ENCODE measurements around the gene FXYD1. TPM values are rescaled to one million over a fixed set of nuclear protein-coding genes. Genes with fewer than 3 reads are reported as not detected.

Gene FXYD1
- total and polyA plus RNA-seq, 2 experiments from 2014 or later, result 0.43 to 1.2 TPM

DNA sequence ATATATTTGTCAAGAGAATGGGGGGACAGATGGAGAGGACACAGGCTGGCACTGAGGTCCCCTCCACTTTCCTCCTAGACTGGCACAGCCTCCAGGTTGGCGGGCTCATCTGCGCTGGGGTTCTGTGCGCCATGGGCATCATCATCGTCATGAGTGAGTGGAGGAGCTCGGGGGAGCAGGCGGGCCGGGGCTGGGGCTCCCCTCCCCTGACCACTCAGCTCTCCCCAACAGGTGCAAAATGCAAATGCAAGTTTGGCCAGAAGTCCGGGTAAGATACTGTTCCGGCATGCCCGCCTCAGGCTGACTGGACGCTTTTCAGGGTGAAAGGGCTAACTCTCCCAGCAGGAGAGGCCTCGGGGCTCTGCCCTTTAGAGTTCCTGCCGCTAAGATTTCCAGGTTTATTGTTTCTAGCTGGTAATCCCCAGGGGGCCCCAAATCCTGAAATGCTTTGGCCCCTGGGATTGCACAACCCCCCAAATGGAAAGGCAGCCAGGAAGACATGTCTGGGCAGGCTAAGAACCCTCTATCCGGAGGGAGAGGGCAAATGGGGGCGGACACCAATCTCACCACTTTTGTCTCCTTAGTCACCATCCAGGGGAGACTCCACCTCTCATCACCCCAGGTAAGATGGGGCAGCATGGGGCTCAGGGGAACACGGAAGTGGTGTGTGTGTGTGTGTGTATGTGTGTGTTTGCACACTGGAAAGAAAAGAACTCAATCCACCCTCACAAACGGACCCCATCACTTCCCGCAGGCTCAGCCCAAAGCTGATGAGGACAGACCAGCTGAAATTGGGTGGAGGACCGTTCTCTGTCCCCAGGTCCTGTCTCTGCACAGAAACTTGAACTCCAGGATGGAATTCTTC is 15.7 kb upstream of the FXYD1 start:
- Histone ChIP-seq H2AFZ (peak overlapping the region; percentile 88), H3K4me1 (ENCODE audit: insufficient read depth) (peaks cover 20% of the 10 kb centered on the region), H3K9me2 (ENCODE audit: insufficient read depth) (no peaks in the 10 kb centered on the region), H3K9me3 (ENCODE audit: low read depth) (no peaks in the 10 kb centered on the region), H3K4me2 (ENCODE audit: unreplicated experiment) (peak overlapping the region; percentile 79), H3K79me2 (ENCODE audit: insufficient read depth) (no peaks in the 10 kb centered on the region), H3K36me3 (ENCODE audit: low read depth) (no peaks in the 10 kb centered on the region), H3K9ac (no peak overlapping the region), H3K27me3 (replicated peaks; ENCODE audit: insufficient read depth) (no peaks in the 10 kb centered on the region), H3K4me3 (no peak overlapping the region; the same call in 1 of the 2 replicates), H3F3A (ENCODE audit: insufficient read depth) (no peaks in the 10 kb centered on the region), H4K20me1 (ENCODE audit: insufficient read depth) (no peaks in the 10 kb centered on the region), H3K27ac (peak overlapping the region; percentile 71)
- in situ Hi-C loops (cut with MboI), result no loop called here
- DNase-seq, result no peak
- no peak for TF ChIP-seq EZH2 (IDR thresholded peaks at IDR 0.05; ENCODE audit: insufficient read depth, poor library complexity, severe bottlenecking)
- no peak for TF ChIP-seq EZH2phosphoT487 (IDR thresholded peaks at IDR 0.05; ENCODE audit: insufficient read depth, low read depth)
- 81 to 82% methylated on average over 19 of the region's 19 CpGs for WGBS, 2 experiments (ENCODE audit: low coverage in 1 of 2, low lambda C conversion rate in 2 of 2, missing lambda C conversion rate in 2 of 2)

DNA sequence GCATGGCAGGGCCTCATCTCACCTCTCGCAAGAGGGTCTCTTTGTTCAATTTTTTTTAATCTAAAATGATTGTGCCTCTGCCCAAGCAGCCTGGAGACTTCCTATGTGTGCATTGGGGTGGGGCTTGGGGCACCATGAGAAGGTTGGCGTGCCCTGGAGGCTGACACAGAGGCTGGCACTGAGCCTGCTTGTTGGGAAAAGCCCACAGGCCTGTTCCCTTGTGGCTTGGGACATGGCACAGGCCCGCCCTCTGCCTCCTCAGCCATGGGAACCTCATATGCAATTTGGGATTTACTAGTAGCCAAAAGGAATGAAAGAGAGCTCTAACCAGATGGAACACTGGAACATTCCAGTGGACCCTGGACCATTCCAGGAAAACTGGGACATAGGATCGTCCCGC is 15.1 kb upstream of the FXYD1 start:
- Histone ChIP-seq H2AFZ (peak overlapping the region; percentile 88), H3K36me3 (ENCODE audit: low read depth) (no peaks in the 10 kb centered on the region), H3F3A (ENCODE audit: insufficient read depth) (no peaks in the 10 kb centered on the region), H3K27me3 (replicated peaks; ENCODE audit: insufficient read depth) (no peaks in the 10 kb centered on the region), H4K20me1 (ENCODE audit: insufficient read depth) (no peaks in the 10 kb centered on the region), H3K4me2 (ENCODE audit: unreplicated experiment) (peak overlapping the region; percentile 79), H3K27ac (peak overlapping the region; percentile 71), H3K9me3 (ENCODE audit: low read depth) (no peaks in the 10 kb centered on the region), H3K9ac (peak overlapping the region; percentile 85), H3K9me2 (ENCODE audit: insufficient read depth) (no peaks in the 10 kb centered on the region), H3K79me2 (ENCODE audit: insufficient read depth) (no peaks in the 10 kb centered on the region), H3K4me1 (ENCODE audit: insufficient read depth) (peaks cover 20% of the 10 kb centered on the region), H3K4me3 (peak overlapping the region; percentile 79)
- DNase-seq, result peak; percentile 85
- 12 to 21% methylated on average over 5 of the region's 5 CpGs for WGBS, 2 experiments (ENCODE audit: low coverage in 1 of 2, low lambda C conversion rate in 2 of 2, missing lambda C conversion rate in 2 of 2)
- in situ Hi-C loops (cut with MboI), result no loop called here
- TF ChIP-seq EZH2 (IDR thresholded peaks at IDR 0.05; ENCODE audit: insufficient read depth, poor library complexity, severe bottlenecking), result no peak
- no peak for TF ChIP-seq EZH2phosphoT487 (IDR thresholded peaks at IDR 0.05; ENCODE audit: insufficient read depth, low read depth)

DNA sequence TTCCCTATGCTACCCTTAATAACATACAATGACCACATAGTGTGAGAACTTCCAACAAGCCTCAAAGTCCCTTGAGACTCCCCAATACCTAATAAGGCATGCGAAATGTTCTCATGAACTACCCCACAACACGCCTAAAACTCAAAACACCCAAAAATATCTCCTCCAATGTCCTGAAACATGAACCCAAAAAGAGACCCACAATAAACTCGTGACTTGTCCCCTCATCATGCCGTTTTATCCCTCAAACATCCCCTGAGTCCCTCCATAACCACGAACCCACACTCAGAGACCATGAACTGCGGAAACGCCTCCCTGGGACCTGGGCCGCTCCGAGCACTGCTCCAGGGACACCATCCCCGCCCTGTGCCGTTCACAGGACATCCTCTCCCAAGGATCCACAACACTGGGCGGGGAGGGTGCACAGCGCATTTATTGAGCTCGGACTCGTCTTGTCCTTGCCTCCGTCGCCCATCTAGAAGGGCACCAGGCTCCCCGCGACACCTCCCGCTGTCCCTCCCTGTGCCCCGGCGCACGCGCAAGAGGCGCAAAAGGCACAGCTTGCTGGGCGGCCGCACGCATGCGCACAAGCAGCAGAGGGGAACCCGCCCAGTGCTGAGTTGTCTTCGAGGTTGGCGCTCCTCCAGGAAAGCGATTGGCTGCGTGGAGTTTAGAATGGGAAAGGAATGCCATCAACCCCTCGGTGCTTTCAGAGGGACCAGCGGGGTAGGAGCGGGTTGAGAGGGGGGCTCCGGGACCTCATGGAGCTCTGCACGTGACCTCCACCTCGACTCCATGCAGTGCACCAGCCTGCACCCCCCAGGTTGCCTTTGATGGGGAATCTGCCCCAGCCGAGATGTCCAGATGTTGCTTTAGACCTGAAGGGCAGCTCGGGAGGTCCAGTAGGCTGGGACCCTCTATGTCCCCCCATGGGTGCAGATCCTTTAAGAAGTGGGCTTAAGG is 14.2 kb upstream of the FXYD1 start:
- no peaks in the 10 kb centered on the region for H4K20me1 ChIP-seq (ENCODE audit: insufficient read depth)
- peak overlapping the region; percentile 79 for H3K4me3 ChIP-seq
- H3K4me2 ChIP-seq (ENCODE audit: unreplicated experiment), result peak overlapping the region; percentile 79
- H3K36me3 ChIP-seq (ENCODE audit: low read depth), result no peaks in the 10 kb centered on the region
- 2 to 3% methylated on average over 42 of the region's 42 CpGs for whole genome bisulfite sequencing, 2 experiments (ENCODE audit: low coverage in 1 of 2, low lambda C conversion rate in 2 of 2, missing lambda C conversion rate in 2 of 2)
- peak overlapping the region; percentile 88 for H2AFZ ChIP-seq
- in situ Hi-C loops (cut with MboI), result no loop called here
- H3K27me3 ChIP-seq (replicated peaks; ENCODE audit: insufficient read depth), result no peaks in the 10 kb centered on the region
- H3K4me1 ChIP-seq (ENCODE audit: insufficient read depth), result peaks cover 20% of the 10 kb centered on the region
- H3K9me3 ChIP-seq (ENCODE audit: low read depth), result no peaks in the 10 kb centered on the region
- peak; percentile 98 for DNase-seq
- H3K27ac ChIP-seq, result peak overlapping the region; percentile 71
- no peaks in the 10 kb centered on the region for H3K9me2 ChIP-seq (ENCODE audit: insufficient read depth)
- H3K9ac ChIP-seq, result peak overlapping the region; percentile 85
- TF ChIP-seq EZH2 (IDR thresholded peaks at IDR 0.05; ENCODE audit: insufficient read depth, poor library complexity, severe bottlenecking) (no peak), EZH2phosphoT487 (IDR thresholded peaks at IDR 0.05; ENCODE audit: insufficient read depth, low read depth) (no peak)
- H3K79me2 ChIP-seq (ENCODE audit: insufficient read depth), result no peaks in the 10 kb centered on the region
- no peaks in the 10 kb centered on the region for H3F3A ChIP-seq (ENCODE audit: insufficient read depth)

DNA sequence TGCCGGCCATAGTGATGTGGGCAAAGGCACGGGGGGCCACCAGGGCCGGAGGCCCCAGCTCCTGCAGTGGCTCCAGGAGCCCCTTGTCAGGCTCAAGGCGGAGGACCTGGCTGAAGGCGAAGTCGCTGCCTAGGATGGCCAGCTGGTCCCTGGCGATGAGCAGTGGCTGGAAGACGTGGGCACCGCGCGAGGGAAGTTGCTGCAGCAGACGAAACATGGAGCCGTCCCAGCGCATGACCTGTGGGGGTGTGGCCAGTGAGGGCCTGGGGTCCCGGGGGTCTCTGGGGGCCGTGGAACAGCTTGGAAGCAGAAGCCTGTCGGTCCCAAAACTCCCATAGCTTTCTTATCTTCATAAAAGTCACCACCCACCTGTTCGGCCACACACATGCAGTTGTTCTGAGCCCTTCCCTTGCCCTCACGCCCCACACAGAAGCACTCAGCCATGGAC is 13.3 kb upstream of the FXYD1 start:
- Histone ChIP-seq H3K4me1 (ENCODE audit: insufficient read depth) (peaks cover 18% of the 10 kb centered on the region), H3K4me2 (ENCODE audit: unreplicated experiment) (peak overlapping the region; percentile 79), H3K27me3 (replicated peaks; ENCODE audit: insufficient read depth) (no peaks in the 10 kb centered on the region), H3F3A (ENCODE audit: insufficient read depth) (no peaks in the 10 kb centered on the region), H3K27ac (no peak overlapping the region), H3K9me3 (ENCODE audit: low read depth) (no peaks in the 10 kb centered on the region), H3K9ac (no peak overlapping the region), H4K20me1 (ENCODE audit: insufficient read depth) (no peaks in the 10 kb centered on the region), H2AFZ (peak overlapping the region; percentile 88), H3K4me3 (no peak overlapping the region), H3K36me3 (ENCODE audit: low read depth) (no peaks in the 10 kb centered on the region), H3K9me2 (ENCODE audit: insufficient read depth) (no peaks in the 10 kb centered on the region), H3K79me2 (ENCODE audit: insufficient read depth) (no peaks in the 10 kb centered on the region)
- TF ChIP-seq EZH2 (IDR thresholded peaks at IDR 0.05; ENCODE audit: insufficient read depth, poor library complexity, severe bottlenecking) (no peak), EZH2phosphoT487 (IDR thresholded peaks at IDR 0.05; ENCODE audit: insufficient read depth, low read depth) (no peak)
- in situ Hi-C loops (cut with MboI), result no loop called here
- DNase-seq, result no peak
- 83 to 84% methylated on average over 19 of the region's 19 CpGs for WGBS, 2 experiments (ENCODE audit: low coverage in 1 of 2, low lambda C conversion rate in 2 of 2, missing lambda C conversion rate in 2 of 2)

All from GM23248 (cell line).